Liver (tissue), 9 donors: ENCODE data around the gene CCNDBP1. TPM values are rescaled to one million over a fixed set of nuclear protein-coding genes. Genes with fewer than 3 reads are reported as not detected.

Experiments
- DNase-seq: peaks from one replicate; pipeline ENCODE4 v3.0.0-alpha.2; 2017; ENCODE audit warnings: low spot score
- H3K27ac ChIP-seq, 2 donors: one replicate each; pipeline ENCODE4 v1.7.0; 2013; ENCODE audit warnings: inconsistent platforms in 2 of 2, low read length in 2 of 2, control low read depth in 1 of 2, low read depth in 1 of 2, mild to moderate bottlenecking in 1 of 2
- H3K27me3 ChIP-seq, 4 donors: one replicate each; pipeline versions ENCODE4 v1.6.1 to v1.7.0; 2013; ENCODE audit warnings: low read length in 3 of 4, inconsistent platforms in 1 of 4, mild to moderate bottlenecking in 1 of 4, moderate library complexity in 1 of 4; ENCODE audit not compliant: control insufficient read depth in 4 of 4, insufficient read depth in 4 of 4
- H3K36me3 ChIP-seq, 4 donors: one replicate each; pipeline versions ENCODE4 v1.6.1 to v1.7.0; 2013; ENCODE audit warnings: low read length in 3 of 4, mild to moderate bottlenecking in 3 of 4, low read depth in 1 of 4, moderate library complexity in 1 of 4; ENCODE audit not compliant: control insufficient read depth in 4 of 4, insufficient read depth in 3 of 4
- H3K4me1 ChIP-seq, 4 donors: one replicate each; pipeline versions ENCODE4 v1.6.1 to v1.7.0; 2013; ENCODE audit warnings: low read length in 3 of 4, mild to moderate bottlenecking in 3 of 4, moderate library complexity in 1 of 4; ENCODE audit not compliant: control insufficient read depth in 4 of 4, insufficient read depth in 4 of 4
- H3K4me3 ChIP-seq, 3 donors: one replicate each; pipeline versions ENCODE4 v1.6.1 to v1.7.0; 2013; ENCODE audit warnings: low read length in 3 of 3, control low read depth in 1 of 3, low read depth in 1 of 3, mild to moderate bottlenecking in 1 of 3
- H3K9ac ChIP-seq, 2 donors: one replicate each; pipeline ENCODE4 v1.7.0; 2013; ENCODE audit warnings: low read length in 2 of 2, mild to moderate bottlenecking in 2 of 2, moderate library complexity in 2 of 2, control low read depth in 1 of 2, low read depth in 1 of 2
- H3K9me3 ChIP-seq, 4 donors: one replicate each; pipeline versions ENCODE4 v1.6.1 to v1.7.0; 2013; ENCODE audit warnings: low read length in 3 of 4; ENCODE audit not compliant: control insufficient read depth in 4 of 4
- ATF3 ChIP-seq: IDR thresholded peaks from 2 replicates; pipeline ENCODE4 v1.6.1; 2016; ENCODE audit warnings: antibody characterized with exemption
- CTCF ChIP-seq: fragments of 150-350 bp; IDR thresholded peaks from 2 replicates; pipeline ENCODE4 v1.5.1; 2017; ENCODE audit warnings: improper control_type of control experiment, low read depth, low read length; ENCODE audit not compliant: missing input control
- EGR1 ChIP-seq, 2 donors: IDR thresholded peaks; 2 replicates each; pipeline ENCODE4 v1.6.1; 2016 to 2018; ENCODE audit warnings: antibody characterized with exemption in 2 of 2, low read depth in 2 of 2
- FOXA1 ChIP-seq: IDR thresholded peaks from 2 replicates; pipeline ENCODE4 v1.6.1; 2016; ENCODE audit warnings: antibody characterized with exemption
- FOXA2 ChIP-seq: IDR thresholded peaks from 2 replicates; pipeline ENCODE4 v1.6.1; 2016; ENCODE audit warnings: antibody characterized with exemption
- GABPA ChIP-seq, 2 donors: IDR thresholded peaks in 1 of 2; conservative IDR thresholded peaks in 1 of 2; 2 replicates each; pipeline ENCODE4 v1.6.1; 2016; ENCODE audit warnings: antibody characterized with exemption in 2 of 2, mild to moderate bottlenecking in 1 of 2, moderate library complexity in 1 of 2
- HNF4A ChIP-seq, 2 donors: conservative IDR thresholded peaks; 2 replicates each; pipeline ENCODE4 v1.6.1; 2016; ENCODE audit warnings: antibody characterized with exemption in 2 of 2, mild to moderate bottlenecking in 2 of 2
- HNF4G ChIP-seq: IDR thresholded peaks from 2 replicates; pipeline ENCODE4 v1.6.1; 2016; ENCODE audit warnings: antibody characterized with exemption
- JUND ChIP-seq, 2 donors: IDR thresholded peaks; 2 replicates each; pipeline ENCODE4 v1.6.1; 2016; ENCODE audit warnings: antibody characterized with exemption in 2 of 2
- MAX ChIP-seq: IDR thresholded peaks from 2 replicates; pipeline ENCODE4 v1.6.1; 2016; ENCODE audit warnings: antibody characterized with exemption
- NR2F2 ChIP-seq: IDR thresholded peaks from 2 replicates; pipeline ENCODE4 v1.6.1; 2016; ENCODE audit warnings: antibody characterized with exemption
- RAD21 ChIP-seq, 2 donors: IDR thresholded peaks; 2 replicates each; pipeline ENCODE4 v1.6.1; 2016; ENCODE audit warnings: antibody characterized with exemption in 2 of 2, mild to moderate bottlenecking in 2 of 2
- REST ChIP-seq: IDR thresholded peaks from 2 replicates; pipeline ENCODE4 v1.6.1; 2016; ENCODE audit warnings: antibody characterized with exemption, mild to moderate bottlenecking
- RXRA ChIP-seq, 2 donors: IDR thresholded peaks; 2 replicates each; pipeline ENCODE4 v1.6.1; 2017 to 2018; ENCODE audit warnings: antibody characterized with exemption in 2 of 2, mild to moderate bottlenecking in 1 of 2
- SP1 ChIP-seq: IDR thresholded peaks from 2 replicates; pipeline ENCODE4 v1.6.1; 2018; ENCODE audit warnings: antibody characterized with exemption, mild to moderate bottlenecking
- TAF1 ChIP-seq: conservative IDR thresholded peaks from 2 replicates; pipeline ENCODE4 v1.6.1; 2016; ENCODE audit warnings: antibody characterized with exemption, mild to moderate bottlenecking
- YY1 ChIP-seq: IDR thresholded peaks from 2 replicates; pipeline ENCODE4 v1.6.1; 2016; ENCODE audit warnings: antibody characterized with exemption, mild to moderate bottlenecking
- ZBTB33 ChIP-seq: IDR thresholded peaks from 2 replicates; pipeline ENCODE4 v1.6.1; 2016; ENCODE audit warnings: antibody characterized with exemption
- WGBS: extraction: QIAGEN DNeasy Blood & Tissue Kit; methylation state at CpG from one replicate; pipeline ENCODE4 v1.1.7; 2013; 5-methylcytosine and 5-hydroxymethylcytosine counted together
- polyA plus RNA-seq, 2 donors: library from polyadenylated mRNA; stranded (reverse) in 1 of 2; unstranded in 1 of 2; fragments of 200-250 nt in 1 of 2; fragments of >200 nt in 1 of 2; fragmentation: Nextera tagmentation in 1 of 2; extraction: Ambion mirVana in 1 of 2; gene quantifications; one replicate each; pipeline versions ENCODE4 v1.2.1 to v1.2.3, GENCODE V29; 2013 to 2015
- total RNA-seq, 2 donors: library from RNA; depleted of rRNA; stranded (reverse); fragments of >200 nt; gene quantifications; one replicate each; pipeline ENCODE4 v1.2.3, GENCODE V29; 2014
- donor health status: healthy.
- donor health status: healthy.
- donor health status: healthy.
- donor health status: healthy.
- donor health status: healthy.

CCNDBP1 gene
- total and polyA plus RNA-seq, 4 donors, result 21.4 to 160 (median 26.4) TPM

GRCh38 chr15:43184407-43185124 is 637 bp upstream of the CCNDBP1 start:
- H3K9ac ChIP-seq, result no peak overlapping the region
- H3K4me3 ChIP-seq, result no peak overlapping the region
- no peaks in the 10 kb centered on the region for H3K27me3 ChIP-seq
- DNase-seq, result no peak
- H3K36me3 ChIP-seq, result peaks cover 0 to 8% (median 2%) of the 10 kb centered on the region in 4 donors
- H3K27ac ChIP-seq, result peak overlapping the region in 1 of 2 donors; percentile 89
- TF ChIP-seq MAX, result no peak
- peaks cover 0 to 12% (median 9%) of the 10 kb centered on the region in 4 donors for H3K4me1 ChIP-seq
- WGBS, result 86% methylated on average over 9 of the region's 9 CpGs
- H3K9me3 ChIP-seq, result no peaks in the 10 kb centered on the region

- peak overlapping the region; percentile 82 to 93 (median 86) for H3K4me3 ChIP-seq
- H3K9ac ChIP-seq, result peak overlapping the region; percentile 33 to 85
- no peaks in the 10 kb centered on the region for H3K27me3 ChIP-seq
- peaks cover 0 to 17% (median 11%) of the 10 kb centered on the region in 4 donors for H3K4me1 ChIP-seq
- H3K9me3 ChIP-seq, result no peaks in the 10 kb centered on the region
- H3K36me3 ChIP-seq, result peaks cover 2 to 15% (median 14%) of the 10 kb centered on the region in 4 donors
- DNase-seq, result no peak
- peak overlapping the region; percentile 87 to 89 for H3K27ac ChIP-seq
- TF ChIP-seq ZBTB33 (no peak), CTCF (no peak), MAX (no peak), HNF4A (conservative IDR thresholded peaks at IDR 0.05) (no peak), REST (no peak), YY1 (no peak), RXRA (IDR thresholded peaks at IDR 0.05) (no peak), RAD21 (IDR thresholded peaks at IDR 0.05) (no peak), FOXA1 (no peak), ATF3 (no peak), EGR1 (IDR thresholded peaks at IDR 0.05; ENCODE audit: low read depth in 2 of 2) (no peak), HNF4G (no peak), FOXA2 (no peak), NR2F2 (no peak), TAF1 (no peak), JUND (IDR thresholded peaks at IDR 0.05) (no peak), SP1 (no peak), GABPA (IDR thresholded peaks at IDR 0.05 in 1 of 2, conservative IDR thresholded peaks at IDR 0.05 in 1 of 2) (no peak)
- WGBS, result 2% methylated on average over 13 of the region's 13 CpGs
These were observed 775 bp downstream of the CCNDBP1 start for GRCh38 chr15:43186003-43186353.
